NCI-H1436 (cell line): ENCODE results near the gene UBE2F.

Experiments used
- DNase-seq: peaks from one replicate; lab custom pipeline; 2025; lab: John Stamatoyannopoulos, UW

Gene UBE2F

GRCh38 chr2:237966565-237967462 lies at the start of gene UBE2F:
Gene UBE2F, plus strand, starts transcription at chr2:237967014. Its CDS starts 6,094 bp downstream, at chr2:237973108.
- peak; percentile 95 for DNase-seq

- no peak for DNase-seq
Observed at GRCh38 chr2:237917696-237918374, 49.0 kb upstream of the UBE2F start.

- DNase-seq = no peak
Observed at GRCh38 chr2:237919593-237919992, 47.2 kb upstream of the UBE2F start.

- no peak for DNase-seq
Observed at GRCh38 chr2:237920673-237921072, 46.1 kb upstream of the UBE2F start.

GRCh38 chr2:237921967-237922492 lies 44.8 kb upstream of the UBE2F start:
- DNase-seq = no peak

- DNase-seq = peak; percentile 5
Observed at GRCh38 chr2:237922641-237923361, 44.0 kb upstream of the UBE2F start.

- DNase-seq = no peak
Observed at GRCh38 chr2:237923481-237924163, 43.2 kb upstream of the UBE2F start.

- DNase-seq = no peak
Observed at GRCh38 chr2:237924164-237924534, 42.7 kb upstream of the UBE2F start.

GRCh38 chr2:237927135-237927534 lies 39.7 kb upstream of the UBE2F start:
- no peak for DNase-seq

GRCh38 chr2:237927986-237928385 lies 38.8 kb upstream of the UBE2F start:
- DNase-seq = no peak

- DNase-seq = no peak
Observed at GRCh38 chr2:237929979-237930378, 36.8 kb upstream of the UBE2F start.

- no peak for DNase-seq
Observed at GRCh38 chr2:237931205-237931721, 35.6 kb upstream of the UBE2F start.

- no peak for DNase-seq
Observed at GRCh38 chr2:237932731-237933131, 34.1 kb upstream of the UBE2F start.

- no peak for DNase-seq
Observed at GRCh38 chr2:237934186-237934585, 32.6 kb upstream of the UBE2F start.

GRCh38 chr2:237935740-237936452 lies 30.9 kb upstream of the UBE2F start:
- DNase-seq = no peak

GRCh38 chr2:237939251-237939650 lies 27.6 kb upstream of the UBE2F start:
- DNase-seq = no peak

GRCh38 chr2:237940828-237941227 lies 26.0 kb upstream of the UBE2F start:
- DNase-seq = no peak

- no peak for DNase-seq
Observed at GRCh38 chr2:237941239-237941638, 25.6 kb upstream of the UBE2F start.

- DNase-seq = no peak
Observed at GRCh38 chr2:237942513-237942899, 24.3 kb upstream of the UBE2F start.

- no peak for DNase-seq
Observed at GRCh38 chr2:237943395-237944094, 23.3 kb upstream of the UBE2F start.
